Fibroblast of peridontal ligament (primary cell): ENCODE measurements around the gene TLR2.
A peak's percentile ranks its signal among the peaks of the same experiment; 100 is the strongest.

Experiments
- DNase-seq: peaks from one replicate; pipeline ENCODE4 v3.0.0-alpha.2; 2010; ENCODE audit errors: extremely low read depth

The TLR2 gene

GRCh38 chr4:153684182-153684970 is at the start of gene TLR2:
Gene TLR2, plus strand, starts transcription at chr4:153684280. Its CDS starts 18,628 bp downstream, at chr4:153702908.
- no peak for DNase-seq

- DNase-seq = peak; percentile 45
Observed at GRCh38 chr4:153634738-153635353, 49.2 kb upstream of the TLR2 start.

- DNase-seq = no peak
Observed at GRCh38 chr4:153635846-153636245, 48.2 kb upstream of the TLR2 start.

GRCh38 chr4:153637201-153637600 is 46.9 kb upstream of the TLR2 start:
- DNase-seq = no peak

GRCh38 chr4:153638011-153638410 is 46.1 kb upstream of the TLR2 start:
- DNase-seq = no peak

GRCh38 chr4:153638999-153639398 is 45.1 kb upstream of the TLR2 start:
- no peak for DNase-seq

- DNase-seq = no peak
Observed at GRCh38 chr4:153639833-153640802, 44.0 kb upstream of the TLR2 start.

GRCh38 chr4:153641532-153641931 is 42.5 kb upstream of the TLR2 start:
- DNase-seq = no peak

- DNase-seq = peak; percentile 54
Observed at GRCh38 chr4:153643406-153644383, 40.4 kb upstream of the TLR2 start.

GRCh38 chr4:153645183-153645582 is 38.9 kb upstream of the TLR2 start:
- no peak for DNase-seq

- DNase-seq = no peak
Observed at GRCh38 chr4:153646261-153646660, 37.8 kb upstream of the TLR2 start.

- no peak for DNase-seq
Observed at GRCh38 chr4:153646978-153647377, 37.1 kb upstream of the TLR2 start.

GRCh38 chr4:153647975-153648374 is 36.1 kb upstream of the TLR2 start:
- no peak for DNase-seq

- DNase-seq = peak; percentile 11
Observed at GRCh38 chr4:153649572-153649991, 34.5 kb upstream of the TLR2 start.

GRCh38 chr4:153651116-153651515 is 33.0 kb upstream of the TLR2 start:
- no peak for DNase-seq

- no peak for DNase-seq
Observed at GRCh38 chr4:153651587-153651986, 32.5 kb upstream of the TLR2 start.

GRCh38 chr4:153652051-153652784 is 31.9 kb upstream of the TLR2 start:
- DNase-seq = no peak

GRCh38 chr4:153655002-153655541 is 29.0 kb upstream of the TLR2 start:
- DNase-seq = no peak

- peak; percentile 8 for DNase-seq
Observed at GRCh38 chr4:153655928-153656327, 28.2 kb upstream of the TLR2 start.
